Measurements from ENCODE around the gene ITPR1. TPM values are rescaled to one million over a fixed set of nuclear protein-coding genes. Genes with fewer than 3 reads are reported as not detected.

ITPR1 gene
- total and polyA plus RNA-seq, 12 donors, result 9.7 to 40.3 (median 18.8) TPM

- peak overlapping the region in 1 of 10 donors; percentile 39 for H3K27ac ChIP-seq
These were observed 327.4 kb downstream of the ITPR1 start for GRCh38 chr3:4820296-4821121.

DNA sequence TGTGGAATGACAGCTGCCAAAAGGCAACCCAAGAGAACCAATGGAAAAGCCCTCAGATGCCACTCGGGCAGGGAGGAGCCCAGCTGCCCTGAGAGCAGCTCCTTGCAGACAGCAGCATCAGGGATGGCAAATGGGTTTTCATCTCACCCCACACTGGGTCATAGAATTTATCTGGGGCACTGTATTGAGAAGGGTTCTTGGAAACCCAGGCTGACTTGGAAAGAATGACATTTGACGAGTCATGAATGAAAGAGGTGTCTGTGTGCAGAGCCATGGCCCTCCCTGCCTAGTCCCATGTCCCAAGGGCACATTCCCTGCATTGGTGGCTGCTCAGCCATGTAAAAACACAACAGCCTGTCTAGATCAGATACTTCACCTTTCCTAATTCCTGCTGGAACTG lies 328.2 kb downstream of the ITPR1 start:
- intact Hi-C loops (cut with DNase I), result no loop called here
- Histone ChIP-seq H3K36me3 (peaks cover 0 to 77% (median 25%) of the 10 kb centered on the region in 9 donors), H3K27me3 (no peaks in the 10 kb centered on the region), H3K4me3 (no peak overlapping the region), H3K9me3 (peaks cover 0 to 13% (median 0%) of the 10 kb centered on the region in 11 donors), H3K4me1 (peaks cover 11 to 38% (median 19%) of the 10 kb centered on the region in 9 donors), H3K27ac (peak overlapping the region in 1 of 10 donors; percentile 39)
- no peak for TF ChIP-seq CTCF (IDR thresholded peaks at IDR 0.05)
- ATAC-seq (no peak), DNase-seq (no peak)
- 86 to 93% methylated on average over 2 of the region's 2 CpGs for WGBS, 2 donors

More at GRCh38 chr3:4820296-4821121, 327.4 kb downstream of the ITPR1 start:
- no peak for TF ChIP-seq CTCF (IDR thresholded peaks at IDR 0.05)
- intact Hi-C loops (cut with DNase I), result no loop called here
- Histone ChIP-seq H3K4me3 (no peak overlapping the region), H3K27me3 (no peaks in the 10 kb centered on the region), H3K9me3 (peaks cover 0 to 17% (median 0%) of the 10 kb centered on the region in 11 donors), H3K4me1 (peaks cover 6 to 30% (median 12%) of the 10 kb centered on the region in 9 donors), H3K36me3 (peaks cover 0 to 85% (median 29%) of the 10 kb centered on the region in 9 donors)
- DNase-seq, result no peak
- WGBS, 2 donors, result 92 to 96% methylated on average over 17 of the region's 17 CpGs
- ATAC-seq, result no peak

DNA sequence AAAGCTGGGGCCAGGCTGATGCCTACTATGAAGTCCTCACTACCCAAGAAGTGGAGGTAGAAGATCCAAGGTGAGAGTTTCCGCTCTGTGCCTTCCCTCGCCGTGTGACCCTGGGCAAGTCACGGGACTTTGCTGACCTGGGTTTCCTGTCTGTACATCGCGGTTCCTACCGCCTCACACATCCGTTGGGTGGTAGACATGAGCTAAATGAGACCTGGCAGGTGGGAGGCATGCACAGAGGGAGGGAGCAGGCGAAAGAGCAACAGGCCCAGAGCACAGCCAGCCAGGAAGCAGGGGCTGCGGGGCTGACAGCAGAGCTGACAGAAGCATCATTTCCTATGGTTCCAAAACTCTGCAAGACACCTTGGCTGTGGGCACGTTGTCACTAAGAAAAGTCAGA lies 328.8 kb downstream of the ITPR1 start:
- intact Hi-C loops (cut with DNase I), result no loop called here
- no peak for DNase-seq
- Histone ChIP-seq H3K27me3 (no peaks in the 10 kb centered on the region), H3K4me3 (no peak overlapping the region), H3K4me1 (peaks cover 11 to 45% (median 25%) of the 10 kb centered on the region in 9 donors), H3K36me3 (peaks cover 0 to 72% (median 19%) of the 10 kb centered on the region in 9 donors), H3K27ac (peak overlapping the region in 1 of 10 donors; percentile 41), H3K9me3 (peaks cover 0 to 7% (median 0%) of the 10 kb centered on the region in 11 donors)
- ATAC-seq, result no peak
- 85 to 91% methylated on average over 11 of the region's 11 CpGs for WGBS, 2 donors
- TF ChIP-seq CTCF (IDR thresholded peaks at IDR 0.05), result no peak

DNA sequence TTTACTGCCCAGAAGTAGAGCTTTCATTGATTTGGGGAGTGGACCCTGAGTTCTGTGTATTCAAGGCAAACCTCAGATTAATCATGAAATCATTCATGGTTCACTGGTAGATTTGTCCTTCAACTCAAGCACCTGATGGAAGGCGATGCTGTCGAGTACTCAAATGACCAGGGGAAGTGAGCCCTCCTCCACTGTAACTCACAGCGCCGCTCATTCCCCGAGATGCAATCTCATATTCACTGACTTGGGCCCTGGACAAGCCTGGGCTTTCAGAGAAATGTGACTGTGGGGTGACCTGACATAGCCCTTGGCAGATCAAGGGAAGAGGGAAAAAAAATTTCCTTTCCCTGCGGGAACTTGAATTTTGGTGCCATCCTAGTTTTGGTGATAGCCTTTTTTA lies 329.4 kb downstream of the ITPR1 start:
- TF ChIP-seq CTCF (IDR thresholded peaks at IDR 0.05), result no peak
- Histone ChIP-seq H3K4me3 (no peak overlapping the region), H3K36me3 (peaks cover 0 to 66% (median 14%) of the 10 kb centered on the region in 9 donors), H3K9me3 (peaks cover 0 to 1% (median 0%) of the 10 kb centered on the region in 11 donors), H3K27me3 (no peaks in the 10 kb centered on the region), H3K27ac (peak overlapping the region in 1 of 10 donors; percentile 41), H3K4me1 (peaks cover 11 to 51% (median 30%) of the 10 kb centered on the region in 9 donors)
- WGBS, 2 donors, result 96 to 97% methylated on average over 6 of the region's 6 CpGs
- DNase-seq (no peak), ATAC-seq (no peak)
- intact Hi-C loops (cut with DNase I), result no loop called here

All from heart right ventricle (tissue), 16 donors.